SK-MEL-5 (cell line): ENCODE measurements around the gene CADM2. TPM values are rescaled to one million over a fixed set of nuclear protein-coding genes. Genes with fewer than 3 reads are reported as not detected.
"Not testable (repeated sequence)": the region's sequence is repeated elsewhere in the genome, so short reads cannot be mapped to it uniquely, and the experiment has no call there.

ENCODE experiments used
- DNase-seq: peaks from one replicate; pipeline ENCODE4 v3.0.0-alpha.2; 2016; ENCODE audit warnings: low read depth, low spot score
- in situ Hi-C: cut with HindIII; loops from 2 replicates; pipeline ENCODE4 v1.10.0; 2016; ENCODE audit warnings: low sequenced_read_pairs, high pct_unique_total_duplicates, low pct_unique_long_range_greater_than_20kb
- total RNA-seq: library from RNA; depleted of rRNA; stranded (reverse); fragments of >200 nt; shearing (Covaris generic); gene quantifications from 2 replicates; pipeline ENCODE4 v1.2.3, GENCODE V29; 2014

The CADM2 gene
- total RNA-seq, 1 experiment from 2014 or later: not detected

- in situ Hi-C loops: no loop called here
- DNase-seq: no peak
Observed at GRCh38 chr3:85605066-85605465, 646.3 kb downstream of the CADM2 start.

DNA sequence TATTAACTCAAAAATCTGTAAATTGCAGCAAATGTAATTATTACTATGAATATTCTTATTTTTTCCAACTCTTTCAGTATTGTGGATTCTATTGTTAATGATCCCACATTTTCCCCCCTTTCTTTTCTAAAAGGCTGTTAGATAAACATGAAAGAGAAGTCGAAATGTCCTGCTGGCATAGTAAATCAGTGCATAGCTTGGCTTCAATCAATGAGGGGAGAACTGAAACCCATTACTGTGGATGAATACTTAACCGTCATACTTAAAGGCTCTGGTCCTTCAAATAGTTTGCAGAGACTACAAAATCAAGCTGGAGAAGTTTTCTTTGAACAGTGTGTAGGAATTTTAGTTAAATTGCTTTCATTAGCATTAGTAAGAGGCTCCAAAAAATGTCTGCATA lies 667.9 kb downstream of the CADM2 start:
- in situ Hi-C loops: no loop called here
- no peak for DNase-seq

DNA sequence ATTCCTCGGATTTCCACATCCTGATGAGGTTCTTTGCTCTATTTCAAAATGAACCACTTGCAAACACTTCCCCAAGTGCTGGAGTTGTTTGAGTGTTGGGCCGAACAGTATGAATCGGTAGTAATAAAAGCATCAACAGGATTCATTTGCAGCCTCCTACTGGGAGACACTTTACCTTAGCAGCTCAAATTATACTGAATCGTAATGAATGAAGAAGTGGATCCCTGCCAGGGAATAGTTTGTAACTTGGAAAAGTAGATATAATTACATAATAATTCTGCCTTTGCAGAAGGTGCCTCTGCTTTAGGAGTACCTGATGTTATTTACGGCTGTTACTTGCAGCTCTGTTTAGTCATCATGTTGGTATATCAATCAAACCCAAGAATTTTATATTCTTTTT lies 669.1 kb downstream of the CADM2 start:
- in situ Hi-C loops: no loop called here
- DNase-seq: no peak

- in situ Hi-C loops: no loop called here
- no peak for DNase-seq
Observed at GRCh38 chr3:85631070-85631469, 672.3 kb downstream of the CADM2 start.

- no peak for DNase-seq
- in situ Hi-C loops: no loop called here
Observed at GRCh38 chr3:85632921-85633320, 674.1 kb downstream of the CADM2 start.

DNA sequence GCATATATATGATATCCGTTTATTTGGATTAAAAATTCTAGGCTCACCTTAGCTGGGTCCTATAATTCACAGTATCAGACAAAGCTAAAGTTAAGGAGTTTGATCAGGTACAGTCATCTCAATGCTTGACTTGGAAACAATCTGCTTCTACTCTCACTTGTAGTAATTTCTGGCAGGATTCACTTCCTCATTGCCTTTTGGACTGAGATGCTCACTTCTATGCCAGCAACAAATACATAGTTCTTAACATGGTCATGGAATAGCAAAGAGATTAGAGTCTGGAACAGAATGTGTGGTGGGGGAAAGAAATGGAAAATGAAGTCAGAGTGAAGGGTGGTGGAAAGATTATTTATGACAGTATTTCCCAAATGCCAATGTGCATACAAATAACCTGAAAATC lies 693.6 kb downstream of the CADM2 start:
- no peak for DNase-seq
- in situ Hi-C loops: no loop called here

GRCh38 chr3:85660451-85660850 lies 701.7 kb downstream of the CADM2 start:
- DNase-seq: no peak
- in situ Hi-C loops: no loop called here

- in situ Hi-C loops: no loop called here
Observed at GRCh38 chr3:85662462-85662861, 703.7 kb downstream of the CADM2 start.

GRCh38 chr3:85667744-85668143 lies 709.0 kb downstream of the CADM2 start:
- no peak for DNase-seq
- in situ Hi-C loops: no loop called here

More at GRCh38 chr3:85662462-85662861, 703.7 kb downstream of the CADM2 start:
- no peak for DNase-seq

DNA sequence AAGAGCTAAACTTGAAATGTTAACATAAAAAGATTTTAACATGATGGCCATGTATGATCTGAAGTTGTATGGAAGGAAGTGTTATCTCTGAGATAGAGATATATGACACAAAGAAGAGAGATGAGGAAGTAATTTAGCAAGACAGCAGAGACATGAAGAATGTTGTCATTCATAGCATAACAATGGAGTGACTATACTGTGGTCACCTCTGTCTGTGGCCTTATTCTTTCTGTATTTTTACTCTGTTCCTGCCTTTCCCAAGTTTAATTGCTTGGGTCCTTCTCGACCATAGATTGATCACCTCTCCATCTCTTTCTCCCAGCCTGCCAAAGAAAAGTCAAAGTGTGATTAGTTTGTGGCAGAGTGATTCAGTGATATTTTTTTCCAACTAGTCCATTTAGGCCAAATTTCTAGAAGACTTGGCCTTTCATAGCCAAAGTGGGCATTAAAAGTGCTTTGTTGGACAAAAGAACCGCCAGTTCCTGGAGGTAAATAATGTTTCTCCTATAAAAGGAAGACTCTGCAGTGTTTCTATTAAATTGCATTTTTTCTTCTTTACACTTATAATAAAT lies 711.9 kb downstream of the CADM2 start:
- DNase-seq: no peak
- in situ Hi-C loops: no loop called here

GRCh38 chr3:85672761-85673160 lies 714.0 kb downstream of the CADM2 start:
- in situ Hi-C loops: no loop called here
- DNase-seq: no peak

GRCh38 chr3:85678713-85679112 lies 719.9 kb downstream of the CADM2 start:
- in situ Hi-C loops: no loop called here
- no peak for DNase-seq

DNA sequence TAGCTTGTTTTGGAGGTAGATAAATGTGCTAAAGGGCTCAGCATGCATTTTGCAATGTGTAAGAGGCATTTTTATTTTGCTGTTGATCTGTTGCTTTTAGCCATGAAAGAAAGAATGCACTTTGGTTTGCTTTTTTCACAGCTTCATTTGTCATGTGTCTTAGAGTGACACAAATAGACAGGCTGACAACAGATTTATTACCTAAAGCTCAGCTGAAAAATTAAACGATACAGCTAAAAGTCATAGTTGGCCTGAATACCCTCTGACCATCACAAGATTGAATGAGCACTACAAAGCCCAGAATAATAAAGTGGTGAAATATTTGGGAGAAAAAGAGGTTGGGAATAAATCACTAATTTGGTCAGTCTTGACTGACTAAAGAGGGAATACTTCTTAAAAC lies 723.1 kb downstream of the CADM2 start:
- in situ Hi-C loops: no loop called here
- no peak for DNase-seq

DNA sequence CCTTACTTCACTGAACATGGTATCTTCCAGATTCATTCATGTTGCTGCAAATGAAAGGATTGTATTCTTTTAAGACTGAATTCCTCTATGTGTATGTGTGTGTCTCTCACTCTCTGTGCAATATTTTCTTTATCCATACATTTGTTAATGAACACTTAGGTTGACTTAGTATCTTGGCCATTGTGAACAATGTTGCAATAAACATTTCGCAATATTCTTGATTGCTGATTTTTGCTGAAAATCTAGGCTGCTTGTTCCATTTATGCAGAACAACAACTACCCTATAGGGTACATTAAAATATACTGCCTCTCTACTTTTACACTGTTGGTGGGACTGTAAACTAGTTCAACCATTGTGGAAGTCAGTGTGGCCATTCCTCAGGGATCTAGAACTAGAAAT lies 732.4 kb downstream of the CADM2 start:
- in situ Hi-C loops: no loop called here
- DNase-seq: no peak

- in situ Hi-C loops: no loop called here
- no peak for DNase-seq
Observed at GRCh38 chr3:85697156-85697555, 738.4 kb downstream of the CADM2 start.

- no peak for DNase-seq
- in situ Hi-C loops: no loop called here
Observed at GRCh38 chr3:85706130-85706529, 747.3 kb downstream of the CADM2 start.

GRCh38 chr3:85708325-85708724 lies 749.5 kb downstream of the CADM2 start:
- DNase-seq, in situ Hi-C loops: not testable (repeated sequence)

GRCh38 chr3:85709346-85709892 lies 750.6 kb downstream of the CADM2 start:
- in situ Hi-C loops: no loop called here
- DNase-seq: no peak

- DNase-seq: no peak
- in situ Hi-C loops: no loop called here
Observed at GRCh38 chr3:85710490-85710889, 751.7 kb downstream of the CADM2 start.
